ENCODE results near the gene CFH. TPM values are rescaled to one million over a fixed set of nuclear protein-coding genes. Genes with fewer than 3 reads are reported as not detected.

The CFH gene
- total and polyA plus RNA-seq, 9 of the 15 experiments (the other 6 are each of a cell fraction or from before 2014, with no cell fraction given) = 31.6 to 107 (median 48.3) TPM

DNA sequence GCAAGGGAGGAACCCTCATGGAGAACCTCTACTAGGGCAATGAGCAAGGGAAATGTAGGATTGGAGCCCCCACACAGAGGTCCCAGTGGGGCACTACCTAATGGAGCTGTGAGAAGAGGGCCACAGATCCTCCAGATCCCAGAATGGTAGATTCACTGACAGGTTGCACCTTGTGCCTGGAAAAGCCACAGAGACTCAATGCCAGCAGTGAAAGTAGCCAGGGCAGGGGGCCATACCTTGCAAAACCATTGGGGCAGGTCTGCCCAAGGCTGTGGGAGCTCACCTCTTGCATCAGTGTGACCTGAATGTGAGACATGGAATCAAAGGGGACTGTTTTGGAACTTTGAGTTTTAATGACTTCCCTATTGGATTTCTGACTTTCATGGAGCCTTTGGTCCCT is 17.9 kb downstream of the CFH start:
- ChIA-PET CTCF (ENCODE audit: low intra/inter-chr PET ratio) (no interaction called here), POLR2A (no interaction called here)
- BruUV-seq (replicated peaks) = no TSS peak
- ATAC-seq (no peak; the same call in 1 of the 3 replicates), FAIRE-seq (no peak), DNase-seq (ENCODE audit: extremely low read depth in 1 of 4, low spot score in 3 of 4) (no peak)
- in situ Hi-C loops (cut with MboI) = loop anchor here (10.0 to 25.0 kb wide), 3 partner anchors 355 to 782 kb away; no protein-coding TSS in a partner anchor
- H3K4me2 ChIP-seq (ENCODE audit: insufficient read depth, low read length) = no peak overlapping the region
- peaks cover 7% of the 10 kb centered on the region for H3K9me3 ChIP-seq (replicated peaks; ENCODE audit: control insufficient read depth, insufficient read depth, low read depth, low read length)
- no peak overlapping the region for H3K4me3 ChIP-seq
- peaks cover under 1% of the 10 kb centered on the region; the same call in 2 of the 3 replicates for H3K36me3 ChIP-seq (ENCODE audit: control insufficient read depth, insufficient read depth, low read length)
- H3K9me1 ChIP-seq (ENCODE audit: control insufficient read depth, insufficient read depth, low read length) = no peaks in the 10 kb centered on the region
- no peaks in the 10 kb centered on the region for H3K27me3 ChIP-seq (ENCODE audit: control insufficient read depth in 2 of 2, insufficient read depth in 2 of 2, low read length in 2 of 2)
- H3K79me2 ChIP-seq (ENCODE audit: control insufficient read depth, insufficient read depth, low read length) = peaks cover 45% of the 10 kb centered on the region
- no peaks in the 10 kb centered on the region for H4K20me1 ChIP-seq (replicated peaks; ENCODE audit: control insufficient read depth, insufficient read depth, low read length)
- H2AFZ ChIP-seq (ENCODE audit: low read depth, low read length) = no peak overlapping the region
- H3K27ac ChIP-seq (ENCODE audit: extremely low read depth, low read depth, low read length) = no peak overlapping the region
- H3K9ac ChIP-seq (ENCODE audit: insufficient read depth in 1 of 2, low read depth in 2 of 2, low read length in 2 of 2) = no peak overlapping the region
- H3K4me1 ChIP-seq (replicated peaks in 1 of 2; ENCODE audit: control insufficient read depth in 2 of 2, insufficient read depth in 2 of 2, low read length in 2 of 2) = no peaks in the 10 kb centered on the region
- intact Hi-C loops (cut with micrococcal nuclease) = no loop called here
- TF ChIP-seq, protein P1, sequence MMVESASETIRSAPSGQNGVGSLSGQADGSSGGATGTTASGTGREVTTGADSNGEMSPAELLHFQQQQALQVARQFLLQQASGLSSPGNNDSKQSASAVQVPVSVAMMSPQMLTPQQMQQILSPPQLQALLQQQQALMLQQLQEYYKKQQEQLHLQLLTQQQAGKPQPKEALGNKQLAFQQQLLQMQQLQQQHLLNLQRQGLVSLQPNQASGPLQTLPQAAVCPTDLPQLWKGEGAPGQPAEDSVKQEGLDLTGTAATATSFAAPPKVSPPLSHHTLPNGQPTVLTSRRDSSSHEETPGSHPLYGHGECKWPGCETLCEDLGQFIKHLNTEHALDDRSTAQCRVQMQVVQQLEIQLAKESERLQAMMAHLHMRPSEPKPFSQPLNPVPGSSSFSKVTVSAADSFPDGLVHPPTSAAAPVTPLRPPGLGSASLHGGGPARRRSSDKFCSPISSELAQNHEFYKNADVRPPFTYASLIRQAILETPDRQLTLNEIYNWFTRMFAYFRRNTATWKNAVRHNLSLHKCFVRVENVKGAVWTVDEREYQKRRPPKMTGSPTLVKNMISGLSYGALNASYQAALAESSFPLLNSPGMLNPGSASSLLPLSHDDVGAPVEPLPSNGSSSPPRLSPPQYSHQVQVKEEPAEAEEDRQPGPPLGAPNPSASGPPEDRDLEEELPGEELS (CRISPR knock-in tag; IDR thresholded peaks at IDR 0.05; ENCODE audit: borderline replicate concordance) = no peak
- TF ChIP-seq CEBPB (tag; IDR thresholded peaks at IDR 0.05) (no peak), ZNF764 (CRISPR knock-in tag; IDR thresholded peaks at IDR 0.05; ENCODE audit: low read depth) (no peak), ADNP (tag; IDR thresholded peaks at IDR 0.05) (no peak)

DNA sequence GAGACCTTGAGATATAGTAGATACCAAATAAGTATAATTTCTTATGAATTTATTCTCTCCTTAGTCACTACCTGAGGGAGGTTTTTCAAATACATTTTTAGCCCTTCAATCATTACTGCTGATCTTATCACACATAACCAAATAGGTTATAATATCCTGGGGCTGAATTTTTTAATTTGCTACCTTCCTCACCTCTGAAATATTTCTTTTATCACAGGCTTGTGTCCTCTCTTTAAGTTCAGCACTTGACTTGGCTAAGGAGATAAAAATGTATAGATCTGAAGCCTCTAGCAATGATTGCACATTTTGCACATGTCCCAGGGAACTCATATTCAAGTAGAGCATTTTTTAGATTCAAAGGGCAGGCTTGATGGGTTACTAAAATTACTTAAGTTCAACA is 23.1 kb downstream of the CFH start:
- Histone ChIP-seq H3K27me3 (ENCODE audit: control insufficient read depth in 2 of 2, insufficient read depth in 2 of 2, low read length in 2 of 2) (no peaks in the 10 kb centered on the region), H3K9ac (ENCODE audit: insufficient read depth in 1 of 2, low read depth in 2 of 2, low read length in 2 of 2) (no peak overlapping the region), H3K27ac (ENCODE audit: extremely low read depth, low read depth, low read length) (no peak overlapping the region), H3K4me2 (ENCODE audit: insufficient read depth, low read length) (no peak overlapping the region), H4K20me1 (replicated peaks; ENCODE audit: control insufficient read depth, insufficient read depth, low read length) (no peaks in the 10 kb centered on the region), H3K4me3 (no peak overlapping the region), H2AFZ (ENCODE audit: low read depth, low read length) (no peak overlapping the region), H3K36me3 (ENCODE audit: control insufficient read depth, insufficient read depth, low read length) (peaks cover 15% of the 10 kb centered on the region; the same call in 2 of the 3 replicates), H3K9me1 (ENCODE audit: control insufficient read depth, insufficient read depth, low read length) (no peaks in the 10 kb centered on the region), H3K9me3 (replicated peaks; ENCODE audit: control insufficient read depth, insufficient read depth, low read depth, low read length) (no peaks in the 10 kb centered on the region), H3K79me2 (ENCODE audit: control insufficient read depth, insufficient read depth, low read length) (peaks cover 13% of the 10 kb centered on the region), H3K4me1 (replicated peaks in 1 of 2; ENCODE audit: control insufficient read depth in 2 of 2, insufficient read depth in 2 of 2, low read length in 2 of 2) (no peaks in the 10 kb centered on the region)
- no TSS peak for BruUV-seq (replicated peaks)
- in situ Hi-C loops (cut with MboI) (loop anchor here (25.0 kb wide), 1 partner anchor 788 kb away; no protein-coding TSS in a partner anchor), intact Hi-C loops (cut with micrococcal nuclease) (no loop called here)
- CTCF ChIA-PET (ENCODE audit: low intra/inter-chr PET ratio) = no interaction called here
- DNase-seq (ENCODE audit: extremely low read depth in 1 of 4, low spot score in 3 of 4) (no peak), FAIRE-seq (no peak), ATAC-seq (no peak)
- POLR2A ChIA-PET = no interaction called here
- TF ChIP-seq HEY1 (CRISPR knock-in tag; IDR thresholded peaks at IDR 0.05; ENCODE audit: borderline replicate concordance) (no peak), ZNF551 (CRISPR knock-in tag; IDR thresholded peaks at IDR 0.05) (no peak), SRSF9 (IDR thresholded peaks at IDR 0.05; ENCODE audit: borderline replicate concordance, low read depth, low read length) (no peak), ZNF589 (CRISPR knock-in tag; IDR thresholded peaks at IDR 0.05; ENCODE audit: low read depth) (no peak), ZNF507 (tag; conservative IDR thresholded peaks at IDR 0.05) (no peak), ZNF766 (CRISPR knock-in tag; conservative IDR thresholded peaks at IDR 0.05) (no peak), ZNF133 (CRISPR knock-in tag; IDR thresholded peaks at IDR 0.05) (no peak), E2F3 (CRISPR knock-in tag; IDR thresholded peaks at IDR 0.05) (no peak)
- TF ChIP-seq, protein P2, sequence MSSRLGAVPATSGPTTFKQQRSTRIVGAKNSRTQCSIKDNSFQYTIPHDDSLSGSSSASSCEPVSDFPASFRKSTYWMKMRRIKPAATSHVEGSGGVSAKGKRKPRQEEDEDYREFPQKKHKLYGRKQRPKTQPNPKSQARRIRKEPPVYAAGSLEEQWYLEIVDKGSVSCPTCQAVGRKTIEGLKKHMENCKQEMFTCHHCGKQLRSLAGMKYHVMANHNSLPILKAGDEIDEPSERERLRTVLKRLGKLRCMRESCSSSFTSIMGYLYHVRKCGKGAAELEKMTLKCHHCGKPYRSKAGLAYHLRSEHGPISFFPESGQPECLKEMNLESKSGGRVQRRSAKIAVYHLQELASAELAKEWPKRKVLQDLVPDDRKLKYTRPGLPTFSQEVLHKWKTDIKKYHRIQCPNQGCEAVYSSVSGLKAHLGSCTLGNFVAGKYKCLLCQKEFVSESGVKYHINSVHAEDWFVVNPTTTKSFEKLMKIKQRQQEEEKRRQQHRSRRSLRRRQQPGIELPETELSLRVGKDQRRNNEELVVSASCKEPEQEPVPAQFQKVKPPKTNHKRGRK (tag; IDR thresholded peaks at IDR 0.05) = no peak

Data from K562 (cell line).